Right lobe of liver (tissue), 6 donors: ENCODE results near the gene INSYN2B. TPM values are rescaled to one million over a fixed set of nuclear protein-coding genes. Genes with fewer than 3 reads are reported as not detected.

ENCODE experiments used
- ATAC-seq, 4 donors: fragments of 200-7000 bp; cut with Tn5 transposase; one replicate each; pipeline ENCODE4 v1.9.1; 2020; ENCODE audit warnings: mild to moderate bottlenecking in 4 of 4, moderate library complexity in 4 of 4
- DNase-seq, 3 donors: peaks; one replicate each; pipeline ENCODE4 v3.0.0-alpha.2; 2020
- H3K27ac ChIP-seq, 3 donors: fragments of 200-600 bp; one replicate each; pipeline ENCODE4 v1.8.0; 2022
- H3K27me3 ChIP-seq, 2 donors: fragments of 200-600 bp; one replicate each; pipeline ENCODE4 v1.8.0; 2022
- H3K36me3 ChIP-seq, 4 donors: fragments of 200-600 bp; sonication (generic) in 1 of 4; one replicate each; pipeline versions ENCODE4 v1.5.1 to v1.8.0; 2017 to 2022; ENCODE audit warnings: control low read depth in 1 of 4
- H3K4me1 ChIP-seq, 4 donors: fragments of 200-600 bp; sonication (generic) in 1 of 4; one replicate each; pipeline versions ENCODE4 v1.5.1 to v1.8.0; 2017 to 2022; ENCODE audit warnings: control low read depth in 1 of 4
- H3K4me3 ChIP-seq, 3 donors: fragments of 200-600 bp; one replicate each; pipeline ENCODE4 v1.8.0; 2022
- H3K9me3 ChIP-seq, 4 donors: fragments of 200-600 bp; sonication (generic) in 1 of 4; one replicate each; pipeline versions ENCODE4 v1.5.1 to v1.8.0; 2017 to 2022; ENCODE audit warnings: control low read depth in 1 of 4
- CTCF ChIP-seq, 4 donors: fragments of 200-600 bp in 3 of 4; fragments of 450-650 bp in 1 of 4; IDR thresholded peaks; one replicate each; pipeline versions ENCODE4 v1.5.1 to v1.8.0; 2016 to 2022; ENCODE audit warnings: antibody characterized with exemption in 4 of 4, mild to moderate bottlenecking in 2 of 4
- POLR2A ChIP-seq: fragments of 450-650 bp; IDR thresholded peaks from one replicate; pipeline ENCODE4 v1.6.1; 2017; ENCODE audit warnings: antibody characterized with exemption, mild to moderate bottlenecking
- WGBS: methylation state at CpG from one replicate; pipeline ENCODE4 v1.1.6; 2018; ENCODE audit warnings: low coverage, low lambda C conversion rate; ENCODE audit not compliant: insufficient coverage; ENCODE audit errors: missing lambda C conversion rate; 5-methylcytosine and 5-hydroxymethylcytosine counted together
- intact Hi-C, 2 donors: fragments of 100-400 bp; cut with DNase I; formaldehyde crosslinking; loops; one replicate each; pipeline versions ENCODE4 v1.11.2 to v1.14.1; 2022
- total RNA-seq, 6 experiments: library from RNA; depleted of rRNA in 2 of 6; stranded (reverse); fragments of >200 nt in 2 of 6; fragmentation: NEBNext Ultra II Directional in 3 of 6; extraction: Animal tissue kit (Norgen Biotek cat#: 25700) in 3 of 6; gene quantifications; one replicate each; pipeline versions ENCODE4 v1.1.0 to v1.2.4, GENCODE V29; 2016 to 2023
- donor health status: DM: no; HTN: yes; CAD: no.
- donor health status: DM: no; HTN: no; CAD: no.
- donor health status: DM: no; HTN: no; CAD: no.
- donor health status: DM: no; HTN: yes; CAD: no.
- donor health status: DM: no; HTN: yes; CAD: no.

The INSYN2B gene
- total RNA-seq, 6 experiments from 2014 or later, result 0.09 to 0.13 TPM; not detected in 4

- Histone ChIP-seq H3K27ac (no peak overlapping the region), H3K27me3 (no peaks in the 10 kb centered on the region), H3K4me3 (no peak overlapping the region), H3K9me3 (no peaks in the 10 kb centered on the region), H3K4me1 (no peaks in the 10 kb centered on the region), H3K36me3 (no peaks in the 10 kb centered on the region)
- ATAC-seq (no peak), DNase-seq (no peak)
- intact Hi-C loops, result no loop called here
- TF ChIP-seq POLR2A (no peak), CTCF (IDR thresholded peaks at IDR 0.05) (no peak)
Measured at GRCh38 chr5:169832845-169833244, 147.4 kb downstream of the INSYN2B start.

- Histone ChIP-seq H3K9me3 (no peaks in the 10 kb centered on the region), H3K4me3 (no peak overlapping the region), H3K36me3 (no peaks in the 10 kb centered on the region), H3K4me1 (no peaks in the 10 kb centered on the region), H3K27ac (no peak overlapping the region), H3K27me3 (no peaks in the 10 kb centered on the region)
- no peak for ATAC-seq
- TF ChIP-seq POLR2A (no peak), CTCF (IDR thresholded peaks at IDR 0.05) (no peak)
- intact Hi-C loops, result no loop called here
- 75% methylated on average over 2 of the region's 3 CpGs for WGBS
- DNase-seq, result no peak
Measured at GRCh38 chr5:169832304-169832703, 148.0 kb downstream of the INSYN2B start.

- no peak overlapping the region for H3K27ac ChIP-seq
- intact Hi-C loops, result no loop called here
- H3K36me3 ChIP-seq, result no peaks in the 10 kb centered on the region
- WGBS, result 58% methylated on average over 1 of the region's 1 CpG
- no peak overlapping the region for H3K4me3 ChIP-seq
- no peaks in the 10 kb centered on the region for H3K9me3 ChIP-seq
- no peaks in the 10 kb centered on the region for H3K27me3 ChIP-seq
- no peak for ATAC-seq
- TF ChIP-seq CTCF (IDR thresholded peaks at IDR 0.05) (no peak), POLR2A (no peak)
- no peak for DNase-seq
- no peaks in the 10 kb centered on the region for H3K4me1 ChIP-seq
Measured at GRCh38 chr5:169831331-169831730, 149.0 kb downstream of the INSYN2B start.

GRCh38 chr5:169828385-169828784, 151.9 kb downstream of the INSYN2B start:
- Histone ChIP-seq H3K9me3 (no peaks in the 10 kb centered on the region), H3K27me3 (no peaks in the 10 kb centered on the region), H3K36me3 (no peaks in the 10 kb centered on the region), H3K4me3 (no peak overlapping the region), H3K4me1 (no peaks in the 10 kb centered on the region), H3K27ac (no peak overlapping the region)
- WGBS, result 36% methylated on average over 4 of the region's 4 CpGs
- no peak for DNase-seq
- no peak for ATAC-seq
- intact Hi-C loops, result no loop called here
- no peak for TF ChIP-seq POLR2A

GRCh38 chr5:169827769-169828168, 152.5 kb downstream of the INSYN2B start:
- Histone ChIP-seq H3K4me3 (no peak overlapping the region), H3K9me3 (no peaks in the 10 kb centered on the region), H3K4me1 (no peaks in the 10 kb centered on the region), H3K27ac (no peak overlapping the region), H3K27me3 (no peaks in the 10 kb centered on the region), H3K36me3 (no peaks in the 10 kb centered on the region)
- TF ChIP-seq CTCF (IDR thresholded peaks at IDR 0.05) (no peak), POLR2A (no peak)
- no peak for ATAC-seq
- DNase-seq, result no peak
- intact Hi-C loops, result no loop called here
- WGBS, result 36% methylated on average over 3 of the region's 3 CpGs
